HG02981 (cell line): ENCODE results near the gene FHIP2A.
"Not testable (repeated sequence)": the region's sequence is repeated elsewhere in the genome, so short reads cannot be mapped to it uniquely, and the experiment has no call there.

Experiments
- ATAC-seq: cut with Tn5 transposase; IDR thresholded peaks from one replicate; pipeline ENCODE4 v1.9.1; 2021; ENCODE audit warnings: mild to moderate bottlenecking, moderate library complexity; ENCODE audit not compliant: unreplicated experiment

Gene FHIP2A

DNA sequence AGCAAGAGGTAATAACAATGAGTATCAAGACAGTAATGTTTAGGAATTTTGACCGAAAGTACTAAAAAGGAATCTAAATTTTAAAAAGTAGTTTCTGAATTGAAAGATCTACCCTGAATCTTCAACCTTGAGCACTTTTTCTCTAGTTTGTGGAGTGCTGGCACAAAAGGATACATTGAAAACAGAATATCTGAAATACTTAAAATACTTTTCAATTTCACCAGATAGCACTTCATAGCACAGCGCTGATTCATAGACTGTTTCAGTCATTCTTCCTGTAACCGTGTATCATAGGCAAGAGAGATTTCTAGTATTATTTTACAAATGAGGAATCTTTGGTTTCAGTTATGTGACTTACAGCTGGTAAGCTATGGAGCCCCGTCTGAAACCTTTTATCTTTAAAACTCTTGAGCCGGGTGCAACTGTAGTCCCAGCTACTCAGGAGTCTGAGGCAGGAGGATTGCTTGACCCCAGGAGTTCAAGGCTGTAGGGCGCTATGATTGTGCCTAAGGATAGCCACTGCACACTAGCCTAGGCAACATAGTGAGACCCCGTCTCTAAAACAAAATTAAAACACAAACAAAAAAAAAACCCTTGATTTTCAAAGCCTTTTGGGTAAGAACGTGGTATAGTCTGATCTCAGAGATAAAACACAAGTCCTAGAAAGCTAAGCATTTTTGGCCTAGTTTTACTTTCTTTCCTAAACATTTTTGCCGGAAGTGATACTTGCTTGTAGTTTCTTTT, 35.1 kb downstream of the FHIP2A start:
- no peak for ATAC-seq

DNA sequence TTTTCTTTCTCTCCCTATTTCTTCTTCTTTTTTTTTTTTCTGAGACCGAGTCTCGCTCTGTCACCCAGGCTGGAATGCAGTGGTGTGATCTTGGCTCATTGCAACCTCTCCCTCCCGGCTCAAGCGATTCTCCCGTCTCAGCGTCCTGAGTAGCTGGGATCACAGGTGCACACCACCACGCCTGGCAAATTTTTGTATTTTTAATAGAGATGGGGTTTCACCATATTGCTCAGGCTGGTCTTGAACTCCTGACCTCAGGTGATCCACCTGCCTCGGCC, 35.6 kb downstream of the FHIP2A start:
- ATAC-seq: not testable (repeated sequence)

GRCh38 chr10:114857922-114858629, 36.5 kb downstream of the FHIP2A start:
- ATAC-seq: no peak

GRCh38 chr10:114859222-114859621, 37.6 kb downstream of the FHIP2A start:
- ATAC-seq: no peak

- no peak for ATAC-seq
Observed at GRCh38 chr10:114862456-114862855, 40.9 kb downstream of the FHIP2A start.

DNA sequence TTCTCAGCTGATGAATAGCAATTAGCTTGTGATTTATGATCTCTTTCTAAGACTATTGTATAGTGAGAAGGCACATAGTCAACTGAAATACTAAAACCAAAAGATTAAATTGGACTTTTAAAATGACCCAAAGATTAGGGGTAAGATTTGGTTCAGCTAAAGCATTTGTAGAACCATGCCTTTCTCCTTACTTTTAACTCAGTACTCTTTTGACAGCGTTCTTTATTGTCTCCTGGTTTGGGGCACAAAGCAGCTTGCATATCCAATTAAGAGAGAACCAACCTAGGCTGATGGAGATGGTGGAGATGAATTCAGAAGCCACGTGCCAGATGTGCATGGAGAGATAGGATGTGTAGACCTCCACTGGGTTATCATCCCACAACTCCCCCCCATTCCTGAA, 45.8 kb downstream of the FHIP2A start:
- no peak for ATAC-seq

DNA sequence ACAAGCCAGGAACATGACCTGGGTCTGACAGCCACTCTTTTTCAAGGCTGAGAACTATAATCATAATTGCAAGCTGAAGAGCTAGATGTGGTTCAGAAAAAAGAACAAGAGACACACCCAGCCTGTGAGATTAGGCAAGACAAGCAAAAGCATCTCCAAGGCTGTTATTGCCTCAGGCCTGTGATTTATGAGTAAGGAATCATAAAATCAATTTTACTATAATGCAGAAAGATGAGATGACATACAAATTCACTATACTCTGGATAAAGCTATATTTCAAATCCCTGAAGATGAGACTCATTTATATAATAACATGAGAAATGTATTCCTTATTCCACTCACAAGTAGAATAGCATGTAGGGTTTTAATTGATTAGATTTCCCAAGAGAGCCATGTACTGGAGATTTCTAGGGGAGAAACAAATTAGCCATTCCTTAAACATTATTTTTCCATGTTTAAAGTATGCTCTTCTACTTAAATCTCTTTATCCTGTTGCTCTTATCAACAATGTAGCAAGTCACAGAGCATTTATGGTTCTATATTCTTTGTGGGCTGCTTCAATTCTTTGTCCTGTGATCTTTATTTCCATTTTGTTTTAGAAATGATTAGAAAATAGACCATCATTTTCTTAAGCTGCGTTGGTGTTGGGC, 47.4 kb downstream of the FHIP2A start:
- ATAC-seq: no peak

GRCh38 chr10:114869520-114869892, 47.9 kb downstream of the FHIP2A start:
- ATAC-seq: no peak

- ATAC-seq: no peak
Observed at GRCh38 chr10:114870486-114870885, 48.9 kb downstream of the FHIP2A start.

DNA sequence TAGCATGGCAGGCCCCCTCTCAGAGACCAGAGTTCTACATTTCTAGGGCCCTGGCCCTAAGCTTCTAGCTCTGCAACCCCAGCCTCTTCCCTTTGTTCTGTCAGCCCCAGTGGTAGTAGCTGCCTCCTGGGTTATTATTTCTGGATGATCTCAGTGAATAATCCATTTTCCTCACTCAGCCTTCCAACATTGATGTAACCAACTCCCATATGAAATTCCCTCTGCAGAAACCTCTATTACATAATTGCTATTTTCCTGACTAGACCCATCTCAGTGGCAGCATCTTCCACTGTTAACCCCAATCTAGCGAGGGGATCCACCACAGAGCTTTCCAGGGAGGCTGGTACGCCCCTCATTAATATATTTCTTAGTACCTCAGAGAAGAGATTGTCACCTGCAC, 49.8 kb downstream of the FHIP2A start:
- no peak for ATAC-seq
